Activated T-cell treated with anti-CD3 and anti-CD28 coated beads for 48 hours (primary cell): ENCODE data around the gene FOCAD.
"Not testable (repeated sequence)": the region's sequence is repeated elsewhere in the genome, so short reads cannot be mapped to it uniquely, and the experiment has no call there.

Experiments used
- DNase-seq: peaks from one replicate; pipeline ENCODE4 v3.0.0-alpha.2; 2020; ENCODE audit warnings: low read depth

The FOCAD gene

GRCh38 chr9:20684035-20684874 is at the start of gene FOCAD:
Gene FOCAD, plus strand, starts transcription at chr9:20684259. Its CDS starts 31,095 bp downstream, at chr9:20715354.
- peak; percentile 96 for DNase-seq

- no peak for DNase-seq
Measured at GRCh38 chr9:20634895-20635294, 49.2 kb upstream of the FOCAD start.

- DNase-seq = no peak
Measured at GRCh38 chr9:20636888-20637440, 47.1 kb upstream of the FOCAD start.

GRCh38 chr9:20640331-20641187 is 43.5 kb upstream of the FOCAD start:
- DNase-seq = peak; percentile 58

GRCh38 chr9:20642045-20642444 is 42.0 kb upstream of the FOCAD start:
- no peak for DNase-seq

- DNase-seq = no peak
Measured at GRCh38 chr9:20643660-20644059, 40.4 kb upstream of the FOCAD start.

- no peak for DNase-seq
Measured at GRCh38 chr9:20646656-20647055, 37.4 kb upstream of the FOCAD start.

GRCh38 chr9:20649381-20649780 is 34.7 kb upstream of the FOCAD start:
- DNase-seq = no peak

- no peak for DNase-seq
Measured at GRCh38 chr9:20650313-20650712, 33.7 kb upstream of the FOCAD start.

GRCh38 chr9:20650750-20651299 is 33.2 kb upstream of the FOCAD start:
- DNase-seq = no peak

GRCh38 chr9:20651939-20652338 is 32.1 kb upstream of the FOCAD start:
- no peak for DNase-seq

GRCh38 chr9:20658246-20658667 is 25.8 kb upstream of the FOCAD start:
- DNase-seq = peak; percentile 3

- DNase-seq = no peak
Measured at GRCh38 chr9:20658677-20659473, 25.2 kb upstream of the FOCAD start.

- no peak for DNase-seq
Measured at GRCh38 chr9:20659474-20659967, 24.5 kb upstream of the FOCAD start.

- no peak for DNase-seq
Measured at GRCh38 chr9:20662156-20662555, 21.9 kb upstream of the FOCAD start.

GRCh38 chr9:20663133-20663532 is 20.9 kb upstream of the FOCAD start:
- DNase-seq = no peak

- DNase-seq = no peak
Measured at GRCh38 chr9:20664501-20664900, 19.6 kb upstream of the FOCAD start.

- DNase-seq = no peak
Measured at GRCh38 chr9:20670395-20670794, 13.7 kb upstream of the FOCAD start.

GRCh38 chr9:20671635-20672034 is 12.4 kb upstream of the FOCAD start:
- no peak for DNase-seq

GRCh38 chr9:20673537-20673936 is 10.5 kb upstream of the FOCAD start:
- DNase-seq = not testable (repeated sequence)

GRCh38 chr9:20681467-20681866 is 2.6 kb upstream of the FOCAD start:
- no peak for DNase-seq
